GM23338 (cell line): Measurements from ENCODE around the gene TTC13.

Experiments used
- CREB1 ChIP-seq: fragments of 250-450 bp; sonication (Bioruptor Pico); IDR thresholded peaks from 2 replicates; pipeline ENCODE4 v1.5.0; 2020; ENCODE audit warnings: low read depth, mild to moderate bottlenecking, moderate library complexity
- CTCF ChIP-seq, 2 experiments: fragments of 200-600 bp in 1 of 2; sonication (generic) in 1 of 2; conservative IDR thresholded peaks; 2 replicates each; pipeline versions ENCODE4 v1.5.1 to v1.6.1; 2016 to 2017; ENCODE audit warnings: antibody characterized with exemption in 2 of 2, low read depth in 2 of 2, mild to moderate bottlenecking in 2 of 2, moderate library complexity in 1 of 2
- ETS1 ChIP-seq: IDR thresholded peaks from 2 replicates; pipeline ENCODE4 v1.6.1; 2016; ENCODE audit warnings: antibody characterized with exemption
- EZH2 ChIP-seq: fragments of 200-600 bp; sonication (generic); IDR thresholded peaks from one replicate; pipeline ENCODE4 v1.8.0; 2017; ENCODE audit warnings: antibody characterized with exemption, mild to moderate bottlenecking, low read depth; ENCODE audit not compliant: unreplicated experiment
- EZH2phosphoT487 ChIP-seq: fragments of 200-600 bp; sonication (generic); IDR thresholded peaks from one replicate; pipeline ENCODE4 v1.8.1; 2018; ENCODE audit warnings: antibody characterized with exemption; ENCODE audit not compliant: unreplicated experiment
- POLR2AphosphoS5 ChIP-seq: IDR thresholded peaks from 2 replicates; pipeline ENCODE4 v1.6.1; 2016; ENCODE audit warnings: antibody characterized with exemption, low read depth
- REST ChIP-seq: IDR thresholded peaks from one replicate; pipeline ENCODE4 v1.6.1; 2018; ENCODE audit warnings: antibody characterized with exemption; ENCODE audit not compliant: unreplicated experiment
- ZNF114 ChIP-seq: fragments of 250-450 bp; sonication (Bioruptor Pico); IDR thresholded peaks from 2 replicates; pipeline ENCODE4 v1.5.0; 2020; ENCODE audit warnings: mild to moderate bottlenecking, moderate library complexity
- ZNF331 ChIP-seq: fragments of 250-450 bp; sonication (Bioruptor Pico); IDR thresholded peaks from 2 replicates; pipeline ENCODE4 v1.5.0; 2020; ENCODE audit warnings: low read depth, mild to moderate bottlenecking, moderate library complexity

- TF ChIP-seq CTCF (conservative IDR thresholded peaks at IDR 0.05; ENCODE audit: low read depth in 2 of 2) = peak; percentile 81 to 88
- no peak for TF ChIP-seq EZH2
- no peak for TF ChIP-seq ZNF114 (CRISPR knock-in tag)
- no peak for TF ChIP-seq POLR2AphosphoS5
- TF ChIP-seq REST = no peak
- TF ChIP-seq CREB1 (CRISPR knock-in tag) = no peak
- TF ChIP-seq ZNF331 = no peak
- no peak for TF ChIP-seq EZH2phosphoT487
- TF ChIP-seq ETS1 = no peak
These were observed 61.2 kb downstream of the TTC13 start for GRCh38 chr1:230917284-230918135.
